Middle frontal gyrus (tissue), 1 donor: ENCODE data around the gene FBXO11.

Source experiments
- DNase-seq: peaks from one replicate; pipeline ENCODE4 v3.0.0-alpha.2; 2015; ENCODE audit warnings: low spot score; ENCODE audit errors: extremely low spot score

Gene FBXO11

DNA sequence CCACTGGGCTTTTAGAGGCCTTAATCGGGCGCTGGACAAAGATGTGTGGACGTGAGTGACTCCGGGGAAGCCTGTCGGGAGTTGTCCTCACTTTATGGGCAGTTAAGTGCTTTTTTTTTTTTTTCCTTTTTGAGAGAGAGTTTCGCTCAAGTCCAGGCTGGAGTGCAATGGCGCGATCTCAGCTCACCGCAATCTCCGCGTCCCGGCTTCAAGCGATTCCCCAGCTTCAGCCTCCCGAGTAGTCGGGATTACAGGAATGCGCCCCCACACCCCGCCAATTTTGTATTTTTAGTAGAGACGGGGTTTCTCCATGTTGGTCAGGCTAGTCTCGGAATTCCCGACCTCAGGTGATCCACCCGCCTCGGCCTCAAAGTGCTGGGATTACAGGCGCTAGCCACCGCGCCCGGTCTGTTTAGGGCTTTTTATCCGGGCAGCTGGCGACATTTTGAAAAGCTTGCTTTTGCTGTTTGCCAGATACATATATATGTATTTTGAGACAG is 121.9 kb downstream of the FBXO11 start:
- DNase-seq: no peak

GRCh38 chr2:47783486-47784351 is 122.6 kb downstream of the FBXO11 start:
- DNase-seq: no peak

DNA sequence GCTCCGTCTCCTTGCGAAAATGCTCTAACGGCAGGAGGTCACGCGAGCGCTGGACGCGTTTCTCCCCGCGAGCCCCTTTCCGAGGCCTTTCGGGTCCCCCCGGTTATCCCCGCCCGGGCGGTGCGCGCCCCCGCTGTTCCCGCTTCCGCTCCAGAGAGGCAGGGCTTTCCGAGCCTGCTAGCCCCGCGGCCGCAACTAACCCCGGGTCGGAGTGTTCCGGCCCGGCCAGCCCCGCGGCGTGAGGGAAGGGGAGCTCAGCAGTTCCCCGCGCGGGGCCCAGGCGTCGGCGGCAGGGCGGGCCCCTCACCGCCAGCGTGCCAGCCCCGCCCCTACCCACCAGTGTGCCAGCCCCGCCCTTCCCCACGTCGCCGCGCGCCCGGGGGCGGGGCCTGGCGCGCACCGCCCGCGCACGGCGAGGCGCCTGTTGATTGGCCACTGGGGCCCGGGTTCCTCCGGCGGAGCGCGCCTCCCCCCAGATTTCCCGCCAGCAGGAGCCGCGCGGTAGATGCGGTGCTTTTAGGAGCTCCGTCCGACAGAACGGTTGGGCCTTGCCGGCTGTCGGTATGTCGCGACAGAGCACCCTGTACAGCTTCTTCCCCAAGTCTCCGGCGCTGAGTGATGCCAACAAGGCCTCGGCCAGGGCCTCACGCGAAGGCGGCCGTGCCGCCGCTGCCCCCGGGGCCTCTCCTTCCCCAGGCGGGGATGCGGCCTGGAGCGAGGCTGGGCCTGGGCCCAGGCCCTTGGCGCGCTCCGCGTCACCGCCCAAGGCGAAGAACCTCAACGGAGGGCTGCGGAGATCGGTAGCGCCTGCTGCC is 123.4 kb downstream of the FBXO11 start, which contains the start of gene MSH6:
Gene MSH6, plus strand, starts transcription at position 475 of the 815 bp plus-strand sequence. Its CDS starts 89 bp downstream, at position 564.
- peak; percentile 85 for DNase-seq

GRCh38 chr2:47782381-47782670 is 124.0 kb downstream of the FBXO11 start:
- no peak for DNase-seq

DNA sequence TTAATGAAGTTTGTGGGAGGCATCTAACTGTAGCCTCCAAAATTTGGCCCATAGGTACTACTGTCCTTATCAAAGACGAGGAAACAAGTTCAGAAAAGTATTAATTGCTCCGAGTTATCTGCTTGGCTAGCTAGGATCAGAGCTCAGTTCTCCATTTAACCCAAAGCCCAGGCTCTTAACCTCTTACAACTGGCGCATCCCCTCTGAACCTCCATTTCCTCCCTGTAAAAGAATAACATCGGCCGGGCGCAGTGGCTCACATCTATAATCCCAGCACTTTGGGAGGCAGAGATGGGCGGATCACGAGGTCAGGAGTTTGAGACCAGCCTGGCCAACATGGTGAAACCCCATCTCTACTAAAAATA is 126.9 kb downstream of the FBXO11 start:
- DNase-seq: no peak

DNA sequence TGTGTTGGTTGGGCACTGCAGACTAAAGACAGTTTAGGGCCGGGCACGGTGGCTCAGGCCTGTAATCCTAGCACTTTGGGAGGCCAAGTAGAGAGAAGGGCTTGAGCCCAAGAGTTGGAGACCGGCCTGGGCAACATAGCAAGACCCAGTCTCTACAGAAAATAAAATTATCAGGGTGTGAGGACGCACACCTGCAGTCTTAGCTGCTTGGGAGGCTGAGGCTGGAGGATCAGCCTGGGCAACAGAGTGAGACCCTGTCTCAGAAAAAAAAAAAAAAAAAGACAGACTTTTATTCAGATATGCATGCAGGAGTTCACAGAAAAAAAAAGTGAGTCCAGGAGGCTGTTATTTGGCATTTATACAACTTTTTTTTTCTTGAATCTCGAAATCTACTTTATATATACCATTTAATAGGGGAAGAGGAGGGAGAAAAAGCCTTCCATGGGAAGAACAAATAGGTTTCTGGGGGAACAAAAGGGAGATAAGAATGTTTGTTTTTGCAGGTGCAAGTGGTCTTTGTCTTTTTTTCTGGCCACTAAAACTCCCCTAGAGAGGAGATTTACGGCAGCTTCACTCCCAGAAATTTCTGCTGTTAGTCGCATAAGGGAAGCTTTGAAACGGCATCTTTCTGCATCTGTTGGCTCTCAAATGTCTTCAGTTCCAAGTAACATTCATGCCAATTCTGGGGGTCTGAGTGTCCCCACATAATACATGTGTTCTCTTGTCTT is 127.4 kb downstream of the FBXO11 start:
- DNase-seq: no peak

GRCh38 chr2:47777277-47777937 is 128.9 kb downstream of the FBXO11 start:
- no peak for DNase-seq

DNA sequence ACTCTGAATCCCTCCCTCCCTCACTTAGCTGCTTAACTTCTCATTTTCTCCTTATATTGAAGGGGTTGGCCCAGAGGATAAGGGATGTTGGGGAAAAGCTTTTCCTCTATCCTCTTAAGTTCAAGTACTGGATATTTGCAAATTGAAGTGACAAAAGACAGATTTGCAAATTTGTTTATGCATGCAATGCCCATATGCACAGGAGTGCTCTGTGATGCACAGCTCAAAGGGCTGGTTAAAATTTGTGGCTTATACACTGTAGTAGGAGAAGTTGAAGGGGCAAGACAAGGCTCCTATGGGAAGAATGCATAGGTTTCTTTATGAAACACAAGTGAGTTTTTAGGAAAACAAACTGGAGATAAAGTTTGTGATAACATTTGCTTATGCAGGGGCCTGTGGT is 131.7 kb downstream of the FBXO11 start:
- no peak for DNase-seq

GRCh38 chr2:47772343-47772742 is 134.0 kb downstream of the FBXO11 start:
- no peak for DNase-seq

DNA sequence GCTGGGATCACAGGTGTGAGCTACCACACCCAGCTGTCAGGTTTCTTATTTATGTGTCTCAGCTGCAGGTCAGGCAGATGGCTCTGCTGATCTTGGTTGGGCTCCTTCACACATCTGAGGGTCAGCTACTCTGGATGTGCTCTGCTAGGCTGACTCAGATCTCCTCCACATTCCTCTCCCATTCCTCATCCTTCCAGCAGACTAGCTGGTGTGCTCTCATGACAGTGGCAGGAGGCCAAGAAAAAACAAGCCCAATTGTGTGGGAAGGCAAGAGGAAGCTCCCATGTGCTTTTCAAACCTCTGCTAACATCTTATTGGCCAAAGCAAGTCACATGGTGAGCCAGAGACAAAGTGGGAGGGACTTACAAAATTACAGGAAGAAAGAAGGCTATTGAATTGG is 135.1 kb downstream of the FBXO11 start:
- peak; percentile 38 for DNase-seq

DNA sequence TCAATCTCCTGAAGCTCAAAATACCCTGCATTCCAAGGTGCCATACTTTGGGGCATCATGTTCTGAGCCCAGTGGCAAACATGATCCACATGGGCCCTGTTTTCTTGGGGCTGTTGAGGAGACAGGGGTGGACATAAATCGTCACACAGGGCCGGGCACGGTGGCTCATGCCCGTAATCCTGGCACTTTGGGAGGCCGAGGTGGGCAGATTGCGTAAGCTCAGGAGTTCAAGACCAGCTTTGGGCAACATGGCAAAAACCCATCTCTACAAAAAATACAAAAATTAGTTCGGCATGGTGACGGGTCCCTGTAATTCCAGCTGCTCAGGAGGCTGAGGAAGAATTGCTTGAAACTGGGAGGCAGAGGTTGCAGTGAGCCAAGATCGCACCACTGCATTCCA is 137.0 kb downstream of the FBXO11 start:
- DNase-seq: no peak

GRCh38 chr2:47767880-47768609 is 138.3 kb downstream of the FBXO11 start:
- DNase-seq: no peak

- no peak for DNase-seq
Measured at GRCh38 chr2:47767497-47767844, 138.8 kb downstream of the FBXO11 start.

DNA sequence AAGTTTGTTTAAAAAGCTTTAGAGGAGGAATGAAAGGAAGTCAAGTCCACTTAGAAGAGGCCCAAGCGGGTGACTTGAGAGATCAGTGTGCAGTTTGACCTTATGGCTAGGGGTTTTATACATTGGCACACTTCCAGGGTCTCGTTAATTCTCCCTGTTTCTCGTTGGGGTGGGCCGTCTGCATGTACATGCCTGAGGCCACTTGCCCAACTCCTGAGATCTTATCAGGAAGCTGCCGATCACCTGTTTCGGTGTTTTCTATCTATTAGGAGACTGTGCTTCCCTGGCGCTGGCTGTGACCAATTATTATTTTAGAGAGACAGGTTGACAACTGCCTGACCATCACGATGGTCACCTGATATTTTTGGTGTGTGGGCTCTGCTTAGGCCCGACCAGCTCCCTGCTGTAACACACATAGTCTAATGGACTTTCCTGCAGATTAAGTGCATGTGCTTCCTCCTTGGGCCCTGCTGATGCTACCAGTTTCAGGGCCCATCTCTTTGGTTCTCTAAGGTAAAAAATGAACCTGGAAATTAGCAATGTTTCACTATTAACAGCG is 154.4 kb downstream of the FBXO11 start:
- DNase-seq: no peak

DNA sequence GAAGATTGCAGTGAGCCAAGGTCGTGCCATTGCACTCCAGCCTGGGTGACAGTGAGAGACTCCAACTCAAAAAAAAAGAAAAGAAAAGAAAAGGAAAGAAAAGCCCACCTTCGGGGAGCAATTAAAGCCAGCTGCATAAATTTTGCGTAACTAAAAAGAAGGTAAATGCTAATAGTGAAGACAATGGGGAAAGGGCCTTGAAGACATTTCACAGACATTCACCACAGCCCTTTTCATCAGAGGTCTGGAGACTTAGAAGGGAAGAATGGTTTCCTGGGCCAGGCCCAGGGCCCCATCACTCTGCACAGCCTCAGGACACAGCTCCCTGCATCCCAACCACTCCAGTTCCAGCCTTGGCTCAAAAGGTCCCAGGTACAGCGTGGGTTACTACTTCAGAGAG is 158.4 kb downstream of the FBXO11 start:
- no peak for DNase-seq

DNA sequence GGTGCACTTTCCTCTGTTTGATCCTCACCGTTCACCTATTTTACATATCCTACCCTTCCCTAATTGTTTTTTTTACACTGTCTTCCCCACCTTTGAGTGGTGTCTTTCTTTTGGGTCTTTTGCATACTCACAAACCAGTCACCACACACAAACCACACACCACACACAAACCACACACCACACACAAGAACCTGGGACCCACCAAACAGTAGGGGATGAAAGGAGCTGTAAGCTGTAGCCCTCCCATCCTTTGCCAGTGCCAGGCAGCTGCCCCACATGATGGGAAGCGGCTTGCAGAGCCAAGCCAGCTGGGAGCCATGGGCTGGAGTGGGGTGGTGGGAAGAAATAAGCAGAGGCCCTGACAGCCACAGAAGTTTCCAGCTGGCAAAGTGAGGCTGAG is 162.2 kb downstream of the FBXO11 start:
- no peak for DNase-seq

- no peak for DNase-seq
Measured at GRCh38 chr2:47741637-47742036, 164.7 kb downstream of the FBXO11 start.

GRCh38 chr2:47741101-47741500 is 165.2 kb downstream of the FBXO11 start:
- no peak for DNase-seq
